ENCODE results near the gene HECTD2.
"Not testable (repeated sequence)": the region's sequence is repeated elsewhere in the genome, so short reads cannot be mapped to it uniquely, and the experiment has no call there.

- TF ChIP-seq EP300, POLR2AphosphoS5, CTCF, POLR2A (IDR thresholded peaks at IDR 0.05): not testable (repeated sequence)
Observed at GRCh38 chr10:91390513-91390825, 19.7 kb upstream of the HECTD2 start.
